Measurements from ENCODE around the gene ALDH3A1. TPM values are rescaled to one million over a fixed set of nuclear protein-coding genes. Genes with fewer than 3 reads are reported as not detected.

Gene ALDH3A1
- polyA plus RNA-seq, 1 donor from 2014 or later = 0.10 TPM

DNA sequence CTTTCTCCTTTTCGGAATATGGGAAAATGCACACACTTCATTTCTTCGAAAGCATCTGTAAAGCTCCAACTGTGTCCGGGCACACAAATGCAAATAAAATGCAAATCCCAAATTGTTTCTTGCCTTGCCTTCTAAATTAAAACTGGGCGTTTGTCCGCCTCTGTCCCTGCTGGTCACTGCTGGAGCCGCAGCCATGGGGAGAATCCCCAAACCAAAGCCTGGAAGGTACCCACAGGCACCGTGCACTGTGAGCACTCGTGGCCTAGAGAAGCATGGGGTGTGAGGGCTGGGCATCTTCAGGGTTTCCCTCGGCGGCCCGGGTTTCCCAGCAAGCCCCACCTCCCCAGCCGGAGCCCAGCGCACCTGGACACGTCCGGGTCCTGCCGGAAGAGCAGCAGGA is 34.6 kb downstream of the ALDH3A1 start:
- TF ChIP-seq EZH2 (IDR thresholded peaks at IDR 0.05; ENCODE audit: borderline replicate concordance, insufficient read depth, low read length, poor library complexity, severe bottlenecking) (no peak), TAF1 (IDR thresholded peaks at IDR 0.05; ENCODE audit: low read depth) (no peak)
- TF ChIP-seq, protein P1, sequence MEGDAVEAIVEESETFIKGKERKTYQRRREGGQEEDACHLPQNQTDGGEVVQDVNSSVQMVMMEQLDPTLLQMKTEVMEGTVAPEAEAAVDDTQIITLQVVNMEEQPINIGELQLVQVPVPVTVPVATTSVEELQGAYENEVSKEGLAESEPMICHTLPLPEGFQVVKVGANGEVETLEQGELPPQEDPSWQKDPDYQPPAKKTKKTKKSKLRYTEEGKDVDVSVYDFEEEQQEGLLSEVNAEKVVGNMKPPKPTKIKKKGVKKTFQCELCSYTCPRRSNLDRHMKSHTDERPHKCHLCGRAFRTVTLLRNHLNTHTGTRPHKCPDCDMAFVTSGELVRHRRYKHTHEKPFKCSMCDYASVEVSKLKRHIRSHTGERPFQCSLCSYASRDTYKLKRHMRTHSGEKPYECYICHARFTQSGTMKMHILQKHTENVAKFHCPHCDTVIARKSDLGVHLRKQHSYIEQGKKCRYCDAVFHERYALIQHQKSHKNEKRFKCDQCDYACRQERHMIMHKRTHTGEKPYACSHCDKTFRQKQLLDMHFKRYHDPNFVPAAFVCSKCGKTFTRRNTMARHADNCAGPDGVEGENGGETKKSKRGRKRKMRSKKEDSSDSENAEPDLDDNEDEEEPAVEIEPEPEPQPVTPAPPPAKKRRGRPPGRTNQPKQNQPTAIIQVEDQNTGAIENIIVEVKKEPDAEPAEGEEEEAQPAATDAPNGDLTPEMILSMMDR (IDR thresholded peaks at IDR 0.05; ENCODE audit: poor library complexity, severe bottlenecking) = no peak
- Histone ChIP-seq H2AFZ (ENCODE audit: low read depth, low read length) (no peak overlapping the region), H4K20me1 (ENCODE audit: insufficient read depth) (no peaks in the 10 kb centered on the region), H3K9me3 (ENCODE audit: low read length) (no peaks in the 10 kb centered on the region), H3K36me3 (ENCODE audit: insufficient read depth, low read length) (no peaks in the 10 kb centered on the region), H3K27me3 (ENCODE audit: insufficient read depth, low read depth, low read length) (no peaks in the 10 kb centered on the region), H3K4me2 (ENCODE audit: low read length) (no peak overlapping the region), H3K9ac (ENCODE audit: low read length) (no peak overlapping the region), H3K79me2 (replicated peaks; ENCODE audit: insufficient read depth, low read length) (no peaks in the 10 kb centered on the region), H3K27ac (ENCODE audit: low read length) (no peak overlapping the region), H3K9me2 (ENCODE audit: insufficient read depth, low read length) (no peaks in the 10 kb centered on the region), H3F3A (ENCODE audit: insufficient read depth, low read length, poor library complexity, severe bottlenecking) (no peaks in the 10 kb centered on the region), H3K4me3 (ENCODE audit: low read length) (no peak overlapping the region)

DNA sequence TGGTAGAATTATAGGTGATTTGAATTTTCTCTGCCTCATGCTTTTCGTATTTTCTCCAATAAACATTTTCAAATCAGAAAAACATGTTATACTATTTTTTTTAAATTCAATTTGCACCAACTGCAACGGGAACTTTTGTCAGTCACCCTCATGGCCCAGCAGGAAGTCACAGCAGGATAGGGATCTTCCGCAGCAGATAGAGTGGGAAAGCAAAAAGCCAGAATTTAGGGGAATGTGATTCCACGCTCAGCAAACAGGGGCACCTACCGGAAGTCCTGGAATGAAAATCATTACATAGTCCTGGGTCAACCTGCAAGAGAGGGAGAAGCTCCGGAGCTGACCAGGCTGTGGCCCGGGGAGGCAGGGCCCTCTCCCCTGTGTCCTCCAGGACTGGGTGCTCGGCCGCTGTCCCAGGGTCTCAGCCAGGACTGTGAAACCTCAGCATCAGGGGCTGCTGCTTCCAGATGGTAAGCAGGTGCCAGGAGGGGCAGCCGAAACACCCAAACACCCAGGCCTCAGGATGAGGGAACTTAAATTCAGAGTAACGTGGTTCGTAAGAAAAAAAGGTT is 35.6 kb downstream of the ALDH3A1 start:
- no peak overlapping the region for H3K4me3 ChIP-seq (ENCODE audit: low read length)
- H3K9me3 ChIP-seq (ENCODE audit: low read length) = no peaks in the 10 kb centered on the region
- TF ChIP-seq EP300 (conservative IDR thresholded peaks at IDR 0.05; ENCODE audit: poor library complexity, severe bottlenecking) (no peak), RAD21 (conservative IDR thresholded peaks at IDR 0.05) (no peak), SMC3 (conservative IDR thresholded peaks at IDR 0.05; ENCODE audit: poor library complexity) (no peak), MXI1 (conservative IDR thresholded peaks at IDR 0.05; ENCODE audit: poor library complexity, severe bottlenecking) (no peak)
- TF ChIP-seq, protein P1 (IDR thresholded peaks at IDR 0.05; ENCODE audit: poor library complexity, severe bottlenecking) = no peak
- no peaks in the 10 kb centered on the region for H3F3A ChIP-seq (ENCODE audit: insufficient read depth, low read length, poor library complexity, severe bottlenecking)
- no peaks in the 10 kb centered on the region for H3K79me2 ChIP-seq (replicated peaks; ENCODE audit: insufficient read depth, low read length)
- H3K36me3 ChIP-seq (ENCODE audit: insufficient read depth, low read length) = no peaks in the 10 kb centered on the region
- H3K9me2 ChIP-seq (ENCODE audit: insufficient read depth, low read length) = no peaks in the 10 kb centered on the region
- no peaks in the 10 kb centered on the region for H4K20me1 ChIP-seq (ENCODE audit: insufficient read depth)
- no peak overlapping the region for H2AFZ ChIP-seq (ENCODE audit: low read depth, low read length)
- H3K27me3 ChIP-seq (ENCODE audit: insufficient read depth, low read depth, low read length) = no peaks in the 10 kb centered on the region
- H3K4me2 ChIP-seq (ENCODE audit: low read length) = no peak overlapping the region
- no peak overlapping the region for H3K9ac ChIP-seq (ENCODE audit: low read length)
- no peak overlapping the region for H3K27ac ChIP-seq (ENCODE audit: low read length)

DNA sequence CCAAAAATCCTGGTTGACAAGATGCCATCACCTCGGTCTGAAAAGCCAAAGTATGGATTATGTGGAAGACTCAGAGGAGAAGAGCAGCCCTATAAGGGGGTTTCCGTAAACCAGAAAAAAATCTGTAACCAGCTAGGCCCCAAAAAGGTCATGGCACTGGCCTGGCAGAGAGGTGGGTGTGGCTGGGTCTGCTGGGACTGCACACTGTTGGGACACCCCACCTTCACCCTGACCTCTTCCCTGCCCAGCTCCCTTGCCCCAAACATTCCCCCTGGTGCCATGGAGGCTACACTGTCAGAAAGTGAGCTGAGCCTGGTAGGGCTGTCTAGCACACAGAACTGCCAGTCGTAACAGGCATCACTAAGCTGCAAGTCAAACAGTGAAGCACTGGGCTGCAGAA is 38.3 kb downstream of the ALDH3A1 start:
- H3K36me3 ChIP-seq (ENCODE audit: insufficient read depth, low read length) = no peaks in the 10 kb centered on the region
- no peak overlapping the region for H3K27ac ChIP-seq (ENCODE audit: low read length)
- H3K9me2 ChIP-seq (ENCODE audit: insufficient read depth, low read length) = no peaks in the 10 kb centered on the region
- H3K27me3 ChIP-seq (ENCODE audit: insufficient read depth, low read depth, low read length) = no peaks in the 10 kb centered on the region
- H2AFZ ChIP-seq (ENCODE audit: low read depth, low read length) = no peak overlapping the region
- no peaks in the 10 kb centered on the region for H3F3A ChIP-seq (ENCODE audit: insufficient read depth, low read length, poor library complexity, severe bottlenecking)
- H3K9ac ChIP-seq (ENCODE audit: low read length) = no peak overlapping the region
- H3K4me3 ChIP-seq (ENCODE audit: low read length) = no peak overlapping the region
- no peaks in the 10 kb centered on the region for H4K20me1 ChIP-seq (ENCODE audit: insufficient read depth)
- no peak for TF ChIP-seq POLR2AphosphoS5 (IDR thresholded peaks at IDR 0.05)
- TF ChIP-seq, protein P1 (IDR thresholded peaks at IDR 0.05; ENCODE audit: poor library complexity, severe bottlenecking) = no peak
- TF ChIP-seq MXI1 (conservative IDR thresholded peaks at IDR 0.05; ENCODE audit: poor library complexity, severe bottlenecking) = no peak
- TF ChIP-seq EP300 (conservative IDR thresholded peaks at IDR 0.05; ENCODE audit: poor library complexity, severe bottlenecking) = no peak
- no peaks in the 10 kb centered on the region for H3K9me3 ChIP-seq (ENCODE audit: low read length)
- H3K4me2 ChIP-seq (ENCODE audit: low read length) = no peak overlapping the region
- no peaks in the 10 kb centered on the region for H3K79me2 ChIP-seq (replicated peaks; ENCODE audit: insufficient read depth, low read length)
